ENCODE data around the gene ZNF438. TPM values are rescaled to one million over a fixed set of nuclear protein-coding genes. Genes with fewer than 3 reads are reported as not detected.

The ZNF438 gene
- total and polyA plus RNA-seq, 2 of the 8 experiments (the other 6 are each of a cell fraction or from before 2014, with no cell fraction given), result 0.95 to 1.7 TPM

DNA sequence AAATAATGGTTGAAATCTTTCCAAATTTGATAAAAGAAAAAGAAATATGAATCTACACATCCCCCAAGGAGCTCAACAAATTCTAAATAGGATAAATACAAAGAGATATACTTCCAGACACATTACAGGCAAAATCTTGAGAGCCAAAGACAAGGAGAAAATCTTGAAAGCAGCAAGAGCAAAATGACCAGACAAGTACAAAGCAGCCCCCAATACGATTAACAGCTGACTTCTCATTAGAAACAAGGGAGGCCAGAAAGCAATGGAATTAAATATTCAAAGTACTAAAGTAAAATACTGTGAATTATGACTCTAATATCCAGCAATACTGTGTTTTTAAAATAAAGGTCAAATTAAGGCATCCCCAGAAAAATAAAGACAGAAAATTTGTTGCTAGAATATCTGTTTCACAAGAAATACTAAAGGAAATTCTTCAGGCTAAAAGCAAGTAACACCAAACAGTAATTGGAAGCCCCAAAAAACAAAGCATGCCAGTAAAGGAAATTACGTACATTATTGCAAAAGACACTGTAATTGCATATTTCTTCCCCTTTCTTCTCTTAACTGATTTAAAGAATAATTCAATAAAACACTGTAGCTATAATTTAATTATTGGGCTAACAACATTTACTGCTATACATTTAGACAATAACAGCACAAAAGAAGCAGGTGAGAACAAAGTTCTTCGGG lies 36.4 kb downstream of the ZNF438 start:
- Histone ChIP-seq H4K91ac (replicated peaks; ENCODE audit: insufficient read length, low read length) (no peak overlapping the region), H3K56ac (replicated peaks; ENCODE audit: insufficient read length, low read depth, low read length) (no peak overlapping the region), H3K79me1 (ENCODE audit: low read depth, low read length) (no peaks in the 10 kb centered on the region), H2BK20ac (ENCODE audit: low read length) (no peak overlapping the region), H2BK15ac (ENCODE audit: low read length) (no peak overlapping the region), H3K14ac (ENCODE audit: insufficient read length) (no peak overlapping the region), H3K4me3 (ENCODE audit: extremely low read depth in 1 of 4, insufficient read depth in 2 of 4, low read depth in 3 of 4, low read length in 4 of 4) (no peak overlapping the region), H3K27me3 (replicated peaks in 1 of 4; ENCODE audit: control insufficient read depth in 3 of 4, extremely low read depth in 1 of 4, insufficient read depth in 3 of 4, low read length in 3 of 4) (no peaks in the 10 kb centered on the region), H3K4ac (replicated peaks; ENCODE audit: insufficient read length, low read depth, low read length) (no peak overlapping the region), H3K23ac (ENCODE audit: insufficient read length) (no peak overlapping the region), H3K18ac (ENCODE audit: extremely low read depth, low read length) (no peak overlapping the region), H2BK5ac (ENCODE audit: low read depth, low read length) (no peak overlapping the region), H2BK120ac (replicated peaks; ENCODE audit: low read depth, low read length) (no peak overlapping the region), H3K36me3 (ENCODE audit: control insufficient read depth in 2 of 4, insufficient read depth in 4 of 4, low read length in 3 of 4) (no peaks in the 10 kb centered on the region; a peak in 1 of 8 replicates), H3K79me2 (ENCODE audit: control insufficient read depth in 1 of 2, insufficient read depth in 2 of 2, low read length in 2 of 2) (no peaks in the 10 kb centered on the region), H3K4me2 (ENCODE audit: insufficient read depth in 1 of 2, low read depth in 2 of 2, low read length in 2 of 2) (no peak overlapping the region), H3K27ac (ENCODE audit: low read depth, low read length) (no peak overlapping the region), H3K9me3 (ENCODE audit: insufficient read depth in 2 of 2, low read depth in 1 of 2, low read length in 1 of 2) (peaks cover 15 to 16% of the 10 kb centered on the region in 2 experiments), H3K9ac (replicated peaks in 1 of 4; ENCODE audit: extremely low read depth in 1 of 4, low read depth in 3 of 4, low read length in 3 of 4) (no peak overlapping the region), H2AFZ (ENCODE audit: low read length) (no peak overlapping the region), H4K8ac (ENCODE audit: extremely low read depth, insufficient read depth, low read length) (no peak overlapping the region), H4K20me1 (replicated peaks in 1 of 2; ENCODE audit: control insufficient read depth in 1 of 2, insufficient read depth in 2 of 2, low read length in 2 of 2) (no peaks in the 10 kb centered on the region), H4K5ac (ENCODE audit: insufficient read length, low read depth, low read length) (no peak overlapping the region), H3K23me2 (ENCODE audit: low read depth, low read length) (no peaks in the 10 kb centered on the region), H3K4me1 (replicated peaks in 1 of 4; ENCODE audit: control insufficient read depth in 3 of 4, insufficient read depth in 4 of 4, low read length in 3 of 4) (no peaks in the 10 kb centered on the region), H2BK12ac (ENCODE audit: low read depth, low read length) (no peak overlapping the region), H2AK5ac (ENCODE audit: low read depth, low read length) (no peak overlapping the region)
- FAIRE-seq (no peak), DNase-seq (ENCODE audit: low read depth in 1 of 2, low spot score in 2 of 2) (no peak)
- POLR2A ChIA-PET (ENCODE audit: partially characterized antibody), result no interaction called here
- TF ChIP-seq ZNF274 (IDR thresholded peaks at IDR 0.05; ENCODE audit: borderline replicate concordance, extremely low read depth, low read length) (no peak), SUZ12 (IDR thresholded peaks at IDR 0.05; ENCODE audit: low read length) (no peak)
- TF ChIP-seq, protein P1, sequence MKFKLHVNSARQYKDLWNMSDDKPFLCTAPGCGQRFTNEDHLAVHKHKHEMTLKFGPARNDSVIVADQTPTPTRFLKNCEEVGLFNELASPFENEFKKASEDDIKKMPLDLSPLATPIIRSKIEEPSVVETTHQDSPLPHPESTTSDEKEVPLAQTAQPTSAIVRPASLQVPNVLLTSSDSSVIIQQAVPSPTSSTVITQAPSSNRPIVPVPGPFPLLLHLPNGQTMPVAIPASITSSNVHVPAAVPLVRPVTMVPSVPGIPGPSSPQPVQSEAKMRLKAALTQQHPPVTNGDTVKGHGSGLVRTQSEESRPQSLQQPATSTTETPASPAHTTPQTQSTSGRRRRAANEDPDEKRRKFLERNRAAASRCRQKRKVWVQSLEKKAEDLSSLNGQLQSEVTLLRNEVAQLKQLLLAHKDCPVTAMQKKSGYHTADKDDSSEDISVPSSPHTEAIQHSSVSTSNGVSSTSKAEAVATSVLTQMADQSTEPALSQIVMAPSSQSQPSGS (IDR thresholded peaks at IDR 0.05; ENCODE audit: low read length), result no peak
- CTCF ChIA-PET (ENCODE audit: partially characterized antibody), result interaction anchor here (0.7 kb wide), 1 partner anchor 239 kb away, joined by 5 read pairs; no protein-coding TSS in a partner anchor
- 91% methylated on average over 3 of the region's 3 CpGs; no CpG with 5 or more reads in 1 of the 2 experiments for WGBS, 2 experiments (ENCODE audit: extremely low coverage in 1 of 2, insufficient coverage in 1 of 2, insufficient read length in 1 of 2, insufficient replicate concordance in 2 of 2, low coverage in 1 of 2, low lambda C conversion rate in 2 of 2, missing lambda C conversion rate in 1 of 2)
